Measurements from ENCODE around the gene EEF1AKMT2. TPM values are rescaled to one million over a fixed set of nuclear protein-coding genes. Genes with fewer than 3 reads are reported as not detected.

EEF1AKMT2 gene
- total and polyA plus RNA-seq, 2 donors (not counting 1 experiment from before 2014, with no cell fraction given) = 20.5 to 22.1 TPM

- Histone ChIP-seq H3K4me1 (ENCODE audit: control insufficient read depth, extremely low read depth, insufficient read depth, low read length) (no peaks in the 10 kb centered on the region), H3K4me3 (replicated peaks in 1 of 4; ENCODE audit: control extremely low read depth in 1 of 4, insufficient read depth in 1 of 4, low read depth in 3 of 4, low read length in 4 of 4) (no peak overlapping the region), H3K4me2 (ENCODE audit: extremely low read depth, insufficient read depth, low read length) (no peak overlapping the region), H3K9me3 (ENCODE audit: control insufficient read depth, insufficient read depth, low read depth, low read length) (no peaks in the 10 kb centered on the region), H3K36me3 (ENCODE audit: control insufficient read depth, insufficient read depth, low read length) (no peaks in the 10 kb centered on the region), H2AFZ (ENCODE audit: low read length) (no peak overlapping the region), H3K79me2 (ENCODE audit: control insufficient read depth, insufficient read depth, low read length) (no peaks in the 10 kb centered on the region), H3K9ac (ENCODE audit: insufficient read depth, low read length) (no peak overlapping the region), H3K27me3 (ENCODE audit: control insufficient read depth, insufficient read depth, low read length) (no peaks in the 10 kb centered on the region), H4K20me1 (ENCODE audit: control insufficient read depth, extremely low read depth, insufficient read depth, low read length) (peaks cover 1% of the 10 kb centered on the region), H3K27ac (ENCODE audit: insufficient read depth, low read length) (no peak overlapping the region)
- TF ChIP-seq EZH2 (IDR thresholded peaks at IDR 0.05; ENCODE audit: low read length, missing control alignments) (no peak), CTCF (conservative IDR thresholded peaks at IDR 0.05 in 1 of 2, IDR thresholded peaks at IDR 0.05 in 1 of 2; ENCODE audit: low read depth in 1 of 2, low read length in 2 of 2) (no peak)
- DNase-seq (ENCODE audit: low read depth in 2 of 2) = no peak
These were observed 66.5 kb downstream of the EEF1AKMT2 start for GRCh38 chr10:124725171-124725631.

GRCh38 chr10:124724279-124725027 is 67.2 kb downstream of the EEF1AKMT2 start:
- H3K4me1 ChIP-seq (ENCODE audit: control insufficient read depth, extremely low read depth, insufficient read depth, low read length) = peaks cover 2% of the 10 kb centered on the region
- no peaks in the 10 kb centered on the region for H3K36me3 ChIP-seq (ENCODE audit: control insufficient read depth, insufficient read depth, low read length)
- TF ChIP-seq EZH2 (IDR thresholded peaks at IDR 0.05; ENCODE audit: low read length, missing control alignments) = no peak
- TF ChIP-seq CTCF (conservative IDR thresholded peaks at IDR 0.05 in 1 of 2, IDR thresholded peaks at IDR 0.05 in 1 of 2; ENCODE audit: low read depth in 1 of 2, low read length in 2 of 2) = no peak
- no peak overlapping the region for H3K4me2 ChIP-seq (ENCODE audit: extremely low read depth, insufficient read depth, low read length)
- no peaks in the 10 kb centered on the region for H3K27me3 ChIP-seq (ENCODE audit: control insufficient read depth, insufficient read depth, low read length)
- H3K79me2 ChIP-seq (ENCODE audit: control insufficient read depth, insufficient read depth, low read length) = no peaks in the 10 kb centered on the region
- H2AFZ ChIP-seq (ENCODE audit: low read length) = no peak overlapping the region
- no peak overlapping the region for H3K9ac ChIP-seq (ENCODE audit: insufficient read depth, low read length)
- no peak overlapping the region for H3K4me3 ChIP-seq (replicated peaks in 1 of 4; ENCODE audit: control extremely low read depth in 1 of 4, insufficient read depth in 1 of 4, low read depth in 3 of 4, low read length in 4 of 4)
- H3K9me3 ChIP-seq (ENCODE audit: control insufficient read depth, insufficient read depth, low read depth, low read length) = no peaks in the 10 kb centered on the region
- H3K27ac ChIP-seq (ENCODE audit: insufficient read depth, low read length) = no peak overlapping the region
- DNase-seq (ENCODE audit: low read depth in 2 of 2) = no peak
- peaks cover 1% of the 10 kb centered on the region for H4K20me1 ChIP-seq (ENCODE audit: control insufficient read depth, extremely low read depth, insufficient read depth, low read length)

- Histone ChIP-seq H3K79me2 (ENCODE audit: control insufficient read depth, insufficient read depth, low read length) (no peaks in the 10 kb centered on the region), H3K27me3 (ENCODE audit: control insufficient read depth, insufficient read depth, low read length) (no peaks in the 10 kb centered on the region), H3K27ac (ENCODE audit: insufficient read depth, low read length) (no peak overlapping the region), H3K4me1 (ENCODE audit: control insufficient read depth, extremely low read depth, insufficient read depth, low read length) (peaks cover 5% of the 10 kb centered on the region), H3K9ac (ENCODE audit: insufficient read depth, low read length) (no peak overlapping the region), H4K20me1 (ENCODE audit: control insufficient read depth, extremely low read depth, insufficient read depth, low read length) (peaks cover 1% of the 10 kb centered on the region), H3K4me2 (ENCODE audit: extremely low read depth, insufficient read depth, low read length) (no peak overlapping the region), H2AFZ (ENCODE audit: low read length) (no peak overlapping the region), H3K36me3 (ENCODE audit: control insufficient read depth, insufficient read depth, low read length) (no peaks in the 10 kb centered on the region), H3K9me3 (ENCODE audit: control insufficient read depth, insufficient read depth, low read depth, low read length) (no peaks in the 10 kb centered on the region), H3K4me3 (replicated peaks in 1 of 4; ENCODE audit: control extremely low read depth in 1 of 4, insufficient read depth in 1 of 4, low read depth in 3 of 4, low read length in 4 of 4) (no peak overlapping the region)
- DNase-seq (ENCODE audit: low read depth in 2 of 2) = no peak
- TF ChIP-seq EZH2 (IDR thresholded peaks at IDR 0.05; ENCODE audit: low read length, missing control alignments) (no peak), CTCF (conservative IDR thresholded peaks at IDR 0.05 in 1 of 2, IDR thresholded peaks at IDR 0.05 in 1 of 2; ENCODE audit: low read depth in 1 of 2, low read length in 2 of 2) (no peak)
These were observed 67.9 kb downstream of the EEF1AKMT2 start for GRCh38 chr10:124723826-124724225.

Measured in fibroblast of lung (primary cell).